Measurements from ENCODE around the gene SNAP91. TPM values are rescaled to one million over a fixed set of nuclear protein-coding genes. Genes with fewer than 3 reads are reported as not detected.

The SNAP91 gene
- total RNA-seq, 4 donors from 2014 or later = 0.95 to 1.3 (median 1.2) TPM; not detected in 1

GRCh38 chr6:83601119-83601518, 107.8 kb downstream of the SNAP91 start:
- H3K4me3 ChIP-seq = no peak overlapping the region
- H3K4me1 ChIP-seq = no peaks in the 10 kb centered on the region
- H3K9me3 ChIP-seq = no peaks in the 10 kb centered on the region
- DNase-seq = no peak
- H3K27me3 ChIP-seq = no peaks in the 10 kb centered on the region
- no peak for TF ChIP-seq CTCF (IDR thresholded peaks at IDR 0.05)
- TF ChIP-seq POLR2A (IDR thresholded peaks at IDR 0.05) = no peak
- no peak overlapping the region for H3K27ac ChIP-seq
- no peaks in the 10 kb centered on the region for H3K36me3 ChIP-seq

GRCh38 chr6:83600459-83600858, 108.4 kb downstream of the SNAP91 start:
- H3K27me3 ChIP-seq = no peaks in the 10 kb centered on the region
- H3K4me1 ChIP-seq = no peaks in the 10 kb centered on the region
- no peak for TF ChIP-seq POLR2A (IDR thresholded peaks at IDR 0.05)
- TF ChIP-seq CTCF (IDR thresholded peaks at IDR 0.05) = no peak
- H3K36me3 ChIP-seq = no peaks in the 10 kb centered on the region
- H3K4me3 ChIP-seq = no peak overlapping the region
- no peaks in the 10 kb centered on the region for H3K9me3 ChIP-seq
- no peak overlapping the region for H3K27ac ChIP-seq
- no peak for DNase-seq

- no peaks in the 10 kb centered on the region for H3K27me3 ChIP-seq
- H3K9me3 ChIP-seq = no peaks in the 10 kb centered on the region
- no peak overlapping the region for H3K27ac ChIP-seq
- TF ChIP-seq POLR2A (IDR thresholded peaks at IDR 0.05) (no peak), CTCF (IDR thresholded peaks at IDR 0.05) (no peak)
- no peaks in the 10 kb centered on the region for H3K36me3 ChIP-seq
- no peaks in the 10 kb centered on the region for H3K4me1 ChIP-seq
- no peak overlapping the region for H3K4me3 ChIP-seq
- DNase-seq = no peak
Measured at GRCh38 chr6:83597511-83597910, 111.4 kb downstream of the SNAP91 start.

GRCh38 chr6:83597051-83597450, 111.8 kb downstream of the SNAP91 start:
- H3K36me3 ChIP-seq = no peaks in the 10 kb centered on the region
- no peak for TF ChIP-seq POLR2A (IDR thresholded peaks at IDR 0.05)
- no peak for TF ChIP-seq CTCF (IDR thresholded peaks at IDR 0.05)

GRCh38 chr6:83594941-83595340, 114.0 kb downstream of the SNAP91 start:
- Histone ChIP-seq H3K27ac (no peak overlapping the region), H3K9me3 (no peaks in the 10 kb centered on the region), H3K4me3 (no peak overlapping the region), H3K4me1 (no peaks in the 10 kb centered on the region), H3K36me3 (no peaks in the 10 kb centered on the region), H3K27me3 (no peaks in the 10 kb centered on the region)
- no peak for TF ChIP-seq POLR2A (IDR thresholded peaks at IDR 0.05)
- no peak for TF ChIP-seq CTCF (IDR thresholded peaks at IDR 0.05)
- no peak for DNase-seq

More at GRCh38 chr6:83597051-83597450, 111.8 kb downstream of the SNAP91 start:
- Histone ChIP-seq H3K9me3 (no peaks in the 10 kb centered on the region), H3K4me3 (no peak overlapping the region), H3K27ac (no peak overlapping the region), H3K4me1 (no peaks in the 10 kb centered on the region), H3K27me3 (no peaks in the 10 kb centered on the region)
- no peak for DNase-seq

GRCh38 chr6:83593395-83593785, 115.5 kb downstream of the SNAP91 start:
- Histone ChIP-seq H3K36me3 (no peaks in the 10 kb centered on the region), H3K4me1 (no peaks in the 10 kb centered on the region), H3K27ac (no peak overlapping the region), H3K4me3 (no peak overlapping the region), H3K27me3 (no peaks in the 10 kb centered on the region), H3K9me3 (no peaks in the 10 kb centered on the region)
- DNase-seq = no peak
- no peak for TF ChIP-seq CTCF (IDR thresholded peaks at IDR 0.05)
- no peak for TF ChIP-seq POLR2A (IDR thresholded peaks at IDR 0.05)
